ENCODE measurements around the gene DMRTC2.

DMRTC2 gene

DNA sequence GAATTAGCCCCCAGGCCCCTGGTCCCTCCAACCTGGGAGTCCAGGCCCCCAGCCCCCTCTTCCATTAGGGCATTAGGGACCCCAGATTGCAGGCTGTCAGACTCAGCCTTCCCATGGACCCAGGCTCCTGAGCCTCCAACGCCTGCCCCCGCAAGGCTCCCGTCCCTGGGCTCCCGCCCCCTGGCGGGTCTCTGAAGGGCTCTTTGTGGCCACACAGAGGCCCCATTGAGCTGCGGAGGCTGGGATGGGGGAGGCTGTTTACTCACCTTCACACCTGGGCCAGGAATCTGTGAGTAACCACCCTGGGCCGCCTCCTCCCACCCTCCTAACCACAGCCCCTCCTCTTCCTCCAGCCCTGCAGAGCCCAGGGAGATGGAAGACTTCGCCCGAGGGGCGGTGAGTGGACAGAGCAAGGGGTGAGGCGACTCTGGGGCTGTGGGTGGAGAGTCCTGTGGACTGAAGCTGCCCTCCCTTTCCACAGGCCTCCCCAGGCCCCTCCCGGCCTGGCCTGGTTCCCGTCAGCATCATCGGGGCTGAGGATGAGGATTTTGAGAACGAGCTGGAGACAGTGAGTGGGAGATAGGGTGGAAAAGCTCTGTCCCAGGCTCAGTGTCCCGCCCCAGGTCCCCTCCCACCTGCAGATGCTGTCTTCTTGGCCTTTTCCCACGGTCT lies 43.0 kb downstream of the DMRTC2 start:
- no peak for DNase-seq
- Histone ChIP-seq H3K4me1 (peaks cover 0 to 36% (median 9%) of the 10 kb centered on the region in 4 donors), H3K27me3 (no peaks in the 10 kb centered on the region), H3K4me3 (no peak overlapping the region), H3K27ac (no peak overlapping the region), H3K9me3 (no peaks in the 10 kb centered on the region), H3K36me3 (peaks cover 5 to 48% (median 22%) of the 10 kb centered on the region in 3 donors)
- TF ChIP-seq, protein P1, sequence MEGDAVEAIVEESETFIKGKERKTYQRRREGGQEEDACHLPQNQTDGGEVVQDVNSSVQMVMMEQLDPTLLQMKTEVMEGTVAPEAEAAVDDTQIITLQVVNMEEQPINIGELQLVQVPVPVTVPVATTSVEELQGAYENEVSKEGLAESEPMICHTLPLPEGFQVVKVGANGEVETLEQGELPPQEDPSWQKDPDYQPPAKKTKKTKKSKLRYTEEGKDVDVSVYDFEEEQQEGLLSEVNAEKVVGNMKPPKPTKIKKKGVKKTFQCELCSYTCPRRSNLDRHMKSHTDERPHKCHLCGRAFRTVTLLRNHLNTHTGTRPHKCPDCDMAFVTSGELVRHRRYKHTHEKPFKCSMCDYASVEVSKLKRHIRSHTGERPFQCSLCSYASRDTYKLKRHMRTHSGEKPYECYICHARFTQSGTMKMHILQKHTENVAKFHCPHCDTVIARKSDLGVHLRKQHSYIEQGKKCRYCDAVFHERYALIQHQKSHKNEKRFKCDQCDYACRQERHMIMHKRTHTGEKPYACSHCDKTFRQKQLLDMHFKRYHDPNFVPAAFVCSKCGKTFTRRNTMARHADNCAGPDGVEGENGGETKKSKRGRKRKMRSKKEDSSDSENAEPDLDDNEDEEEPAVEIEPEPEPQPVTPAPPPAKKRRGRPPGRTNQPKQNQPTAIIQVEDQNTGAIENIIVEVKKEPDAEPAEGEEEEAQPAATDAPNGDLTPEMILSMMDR (IDR thresholded peaks at IDR 0.05), result no peak
- intact Hi-C loops (cut with DNase I; ENCODE audit: low total_unique reads), result no loop called here

DNA sequence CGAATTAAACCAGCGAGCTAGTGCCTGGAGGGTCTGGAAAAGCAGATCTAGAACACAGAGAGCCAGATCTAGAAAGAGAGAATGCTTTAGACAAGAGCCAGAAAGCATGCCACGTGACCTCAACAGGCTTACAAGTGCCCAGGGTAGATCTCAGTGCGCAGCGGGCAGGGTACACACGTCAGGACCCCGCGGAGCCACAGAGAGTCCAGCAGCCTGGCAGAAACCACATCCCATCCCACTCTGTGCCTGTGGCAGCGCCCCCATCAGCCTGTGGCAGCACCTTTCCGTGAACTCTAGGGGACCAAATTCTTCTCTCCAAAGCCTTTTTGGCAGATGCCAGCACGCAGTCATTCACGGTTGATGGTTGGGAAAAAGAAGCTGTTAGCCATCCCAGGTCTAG lies 44.1 kb downstream of the DMRTC2 start:
- H3K4me3 ChIP-seq, result no peak overlapping the region
- peaks cover 0 to 33% (median 9%) of the 10 kb centered on the region in 4 donors for H3K4me1 ChIP-seq
- H3K9me3 ChIP-seq, result no peaks in the 10 kb centered on the region
- DNase-seq, result no peak
- peaks cover 5 to 52% (median 22%) of the 10 kb centered on the region in 3 donors for H3K36me3 ChIP-seq
- TF ChIP-seq, protein P1 (IDR thresholded peaks at IDR 0.05), result no peak
- H3K27ac ChIP-seq, result no peak overlapping the region
- no peaks in the 10 kb centered on the region for H3K27me3 ChIP-seq
- intact Hi-C loops (cut with DNase I; ENCODE audit: low total_unique reads), result no loop called here

DNA sequence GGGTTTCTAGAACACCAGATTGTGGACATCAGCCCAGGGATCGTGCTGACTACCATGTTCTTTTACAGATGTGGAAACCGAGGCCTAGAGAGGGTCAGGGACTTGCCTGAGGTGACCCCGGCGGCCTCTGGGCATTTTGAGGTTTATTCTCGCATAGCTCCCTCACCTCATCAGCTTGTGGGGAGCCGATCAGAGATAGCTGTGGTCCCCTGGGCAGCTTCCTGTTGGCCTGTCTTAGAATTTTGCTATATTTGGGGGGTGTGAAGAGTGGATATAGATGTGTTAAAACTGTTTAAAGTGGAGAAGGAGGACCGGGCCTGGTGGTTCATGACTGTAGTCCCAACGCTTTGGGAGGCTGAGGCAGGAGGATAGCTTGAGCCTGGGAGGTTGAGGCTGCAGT lies 45.1 kb downstream of the DMRTC2 start:
- no peak overlapping the region for H3K27ac ChIP-seq
- no peaks in the 10 kb centered on the region for H3K27me3 ChIP-seq
- no peak overlapping the region for H3K4me3 ChIP-seq
- TF ChIP-seq, protein P1 (IDR thresholded peaks at IDR 0.05), result no peak
- DNase-seq, result no peak
- H3K9me3 ChIP-seq, result no peaks in the 10 kb centered on the region
- intact Hi-C loops (cut with DNase I; ENCODE audit: low total_unique reads), result no loop called here
- H3K4me1 ChIP-seq, result peaks cover 0 to 28% (median 4%) of the 10 kb centered on the region in 4 donors
- peaks cover 14 to 62% (median 31%) of the 10 kb centered on the region in 3 donors for H3K36me3 ChIP-seq

DNA sequence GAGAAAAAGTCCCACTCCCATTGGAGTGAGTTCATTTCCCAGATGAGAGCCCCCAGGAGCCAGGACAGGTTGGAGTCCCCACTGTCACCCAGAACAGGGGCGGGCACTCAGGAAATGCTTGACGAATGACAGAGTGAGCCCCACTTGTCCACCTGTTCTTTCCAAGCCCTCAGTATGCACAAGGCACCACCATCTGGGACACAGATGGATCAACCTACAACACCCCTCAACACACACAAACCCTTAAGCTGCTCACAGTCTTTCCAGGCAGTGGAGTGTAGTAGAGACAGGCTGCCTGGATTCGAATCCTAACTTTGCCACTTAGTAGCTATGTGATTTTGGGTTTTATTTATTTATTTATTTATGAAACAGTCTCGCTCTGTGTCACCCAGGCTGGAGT lies 46.1 kb downstream of the DMRTC2 start:
- intact Hi-C loops (cut with DNase I; ENCODE audit: low total_unique reads), result no loop called here
- TF ChIP-seq, protein P1 (IDR thresholded peaks at IDR 0.05), result no peak
- Histone ChIP-seq H3K27ac (no peak overlapping the region), H3K27me3 (no peaks in the 10 kb centered on the region), H3K4me3 (no peak overlapping the region), H3K36me3 (peaks cover 22 to 72% (median 42%) of the 10 kb centered on the region in 3 donors), H3K4me1 (peaks cover 0 to 18% (median 0%) of the 10 kb centered on the region in 4 donors), H3K9me3 (no peaks in the 10 kb centered on the region)
- no peak for DNase-seq

DNA sequence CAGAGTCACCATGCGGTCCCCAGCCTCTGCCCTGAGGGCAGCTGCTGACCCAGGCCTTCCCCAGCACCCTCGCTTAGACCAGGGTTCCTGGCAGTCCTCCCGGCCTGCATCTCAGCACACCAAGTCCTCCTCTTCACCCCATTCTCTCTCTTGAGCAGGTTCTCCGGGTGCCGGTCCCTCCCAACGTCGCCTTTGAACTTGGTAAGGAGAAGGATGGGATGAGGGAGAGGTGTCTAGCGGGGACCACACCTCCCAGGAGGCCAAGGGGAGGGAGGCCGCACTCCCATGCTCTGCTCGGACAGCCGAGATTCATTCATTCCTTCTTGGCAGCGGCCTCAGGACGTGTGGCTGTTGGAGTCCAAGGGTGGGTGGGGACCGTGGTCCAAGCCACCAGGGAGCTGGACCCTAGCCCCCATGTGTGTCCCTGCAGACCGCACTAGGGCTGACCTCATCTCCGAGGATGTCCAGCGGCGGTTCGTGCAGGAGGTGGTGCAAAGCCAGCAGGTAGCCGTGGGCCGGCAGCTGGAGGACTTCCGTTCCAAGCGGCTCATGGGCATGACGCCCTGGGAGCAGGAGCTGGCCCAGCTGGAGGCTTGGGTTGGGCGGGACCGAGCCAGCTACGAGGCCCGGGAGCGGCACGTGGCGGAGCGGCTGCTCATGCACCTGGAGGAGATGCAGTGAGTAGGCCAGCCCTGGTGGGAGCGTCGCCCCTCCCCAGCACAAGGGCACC lies 47.5 kb downstream of the DMRTC2 start:
- TF ChIP-seq, protein P1 (IDR thresholded peaks at IDR 0.05), result no peak
- H3K4me1 ChIP-seq, result peaks cover 0 to 9% (median 0%) of the 10 kb centered on the region in 4 donors
- DNase-seq, result no peak
- H3K9me3 ChIP-seq, result no peaks in the 10 kb centered on the region
- peaks cover 27 to 86% (median 52%) of the 10 kb centered on the region in 3 donors for H3K36me3 ChIP-seq
- intact Hi-C loops (cut with DNase I; ENCODE audit: low total_unique reads), result no loop called here
- H3K4me3 ChIP-seq, result no peak overlapping the region
- H3K27me3 ChIP-seq, result no peaks in the 10 kb centered on the region
- H3K27ac ChIP-seq, result no peak overlapping the region

All from tibial artery (tissue), 4 donors.